Measurements from ENCODE around the gene DCDC2B.

The DCDC2B gene

DNA sequence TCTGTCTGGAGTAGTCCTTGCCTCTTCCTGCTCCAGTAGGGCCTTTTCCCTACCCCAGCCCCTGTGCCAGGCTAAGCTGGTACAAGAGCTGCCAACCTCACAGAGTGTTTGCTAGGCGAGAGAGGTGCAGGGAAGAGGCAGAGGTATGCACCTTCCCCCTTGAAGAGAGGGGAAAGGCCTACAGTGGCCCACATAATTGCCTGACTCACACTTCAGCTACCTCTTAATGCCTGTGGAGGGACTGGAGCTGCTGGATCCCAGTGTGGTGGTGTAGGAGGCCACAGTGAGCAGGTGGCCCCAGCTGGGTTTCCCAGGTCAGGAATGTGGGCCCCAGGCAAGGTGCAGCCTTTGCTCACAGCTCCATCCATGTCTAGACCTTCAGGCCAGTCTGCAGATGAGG is 11.8 kb upstream of the DCDC2B start:
- DNase-seq, result no peak

DNA sequence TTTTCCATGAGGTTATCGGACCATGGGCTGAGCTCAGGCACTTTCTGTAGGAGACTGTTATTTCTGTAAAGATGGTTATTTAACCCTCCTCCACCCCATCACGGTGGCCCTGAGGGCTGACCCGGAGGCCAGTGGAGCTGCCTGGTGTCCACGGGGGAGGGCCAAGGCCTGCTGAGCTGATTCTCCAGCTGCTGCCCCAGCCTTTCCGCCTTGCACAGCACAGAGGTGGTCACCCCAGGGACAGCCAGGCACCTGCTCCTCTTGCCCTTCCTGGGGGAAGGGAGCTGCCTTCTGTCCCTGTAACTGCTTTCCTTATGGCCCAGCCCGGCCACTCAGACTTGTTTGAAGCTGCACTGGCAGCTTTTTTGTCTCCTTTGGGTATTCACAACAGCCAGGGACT is 11.1 kb upstream of the DCDC2B start:
- no peak for DNase-seq

DNA sequence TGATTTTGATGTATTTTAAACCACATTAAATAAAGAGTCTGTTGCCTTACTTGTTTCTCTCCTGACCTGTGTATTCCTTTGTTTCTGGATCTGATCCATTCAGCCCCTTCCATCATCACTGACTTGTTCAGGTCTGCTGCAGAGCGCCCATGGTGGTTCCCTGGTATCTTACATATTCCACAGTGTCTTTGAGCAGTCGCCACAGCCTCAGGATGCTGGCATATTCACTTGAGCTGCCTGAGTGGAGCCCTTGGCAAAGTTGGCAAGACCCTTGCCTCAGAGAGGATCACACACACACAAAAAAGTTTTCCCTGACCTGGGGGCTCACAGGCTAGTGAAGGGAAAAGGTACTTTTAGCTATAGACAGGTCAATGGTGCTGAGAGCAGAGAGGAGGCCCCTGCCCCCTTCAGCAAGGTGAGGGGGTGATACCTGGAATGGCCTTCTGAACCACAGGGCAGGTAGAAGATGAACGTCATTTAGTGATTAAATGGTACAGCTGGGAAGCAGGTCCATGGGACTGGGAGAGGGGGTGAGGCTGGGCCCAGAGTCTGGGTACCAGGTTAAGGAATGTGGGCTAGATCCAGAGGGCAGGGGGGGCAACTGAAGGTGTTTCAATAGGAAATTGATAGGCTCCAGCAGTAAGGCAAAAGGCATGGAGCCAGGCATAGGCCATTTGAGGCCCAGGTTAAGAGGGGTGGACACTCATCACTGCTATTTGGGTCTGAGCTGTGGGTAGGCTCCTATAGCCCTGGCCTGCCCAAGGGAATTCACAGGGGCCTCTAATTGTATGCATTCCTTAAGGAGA is 10.4 kb upstream of the DCDC2B start:
- no peak for DNase-seq

DNA sequence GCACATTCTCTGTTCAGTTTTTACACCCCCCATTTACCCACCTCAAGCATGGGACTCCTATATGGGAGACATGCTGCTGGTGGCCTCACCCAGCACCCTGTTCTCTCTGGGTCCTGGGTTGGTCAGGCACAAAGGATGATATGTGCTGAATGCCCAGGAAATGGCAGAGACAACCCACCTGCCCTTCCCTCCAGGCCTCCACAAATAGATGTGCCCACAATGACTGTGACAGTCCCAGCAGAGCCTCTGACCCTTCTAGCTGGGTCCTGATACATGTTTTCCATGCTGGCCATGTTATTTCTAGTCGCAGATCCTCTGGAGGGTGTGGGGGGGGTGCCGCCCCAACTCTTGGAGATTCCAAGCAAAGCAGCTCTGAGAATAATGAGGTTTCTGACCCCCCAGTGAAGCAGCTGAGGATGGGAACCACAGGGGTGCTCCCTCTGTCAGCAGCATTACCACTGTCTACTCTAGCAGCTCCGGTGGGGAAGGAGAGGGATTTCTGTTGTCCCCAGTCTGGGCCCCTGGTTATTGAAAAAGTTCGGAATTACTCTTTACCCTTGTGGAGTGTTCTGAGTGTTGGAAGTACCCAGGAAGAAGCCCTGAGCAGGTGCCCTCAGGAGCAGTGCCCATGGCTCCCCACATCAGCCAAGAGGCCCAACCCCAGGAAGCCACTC is 9.7 kb upstream of the DCDC2B start:
- no peak for DNase-seq

DNA sequence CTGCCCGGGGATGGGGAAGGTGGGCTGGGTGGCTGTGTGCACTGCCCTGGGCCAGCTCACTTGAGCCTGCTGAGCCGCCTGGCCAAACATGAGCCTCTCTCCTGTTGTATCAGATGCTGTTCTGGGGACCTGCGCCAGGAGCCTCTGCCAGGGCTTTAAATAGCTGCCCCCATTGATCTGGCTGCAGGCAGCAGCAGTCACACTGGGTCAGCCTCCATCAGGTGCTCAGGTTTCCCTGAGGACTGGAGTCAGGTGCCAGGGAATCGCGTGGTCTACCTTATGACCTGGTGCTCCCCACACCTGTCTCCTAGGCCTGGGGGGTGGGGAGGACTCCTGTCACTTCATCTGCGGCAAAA is 9.2 kb upstream of the DCDC2B start:
- DNase-seq, result no peak

DNA sequence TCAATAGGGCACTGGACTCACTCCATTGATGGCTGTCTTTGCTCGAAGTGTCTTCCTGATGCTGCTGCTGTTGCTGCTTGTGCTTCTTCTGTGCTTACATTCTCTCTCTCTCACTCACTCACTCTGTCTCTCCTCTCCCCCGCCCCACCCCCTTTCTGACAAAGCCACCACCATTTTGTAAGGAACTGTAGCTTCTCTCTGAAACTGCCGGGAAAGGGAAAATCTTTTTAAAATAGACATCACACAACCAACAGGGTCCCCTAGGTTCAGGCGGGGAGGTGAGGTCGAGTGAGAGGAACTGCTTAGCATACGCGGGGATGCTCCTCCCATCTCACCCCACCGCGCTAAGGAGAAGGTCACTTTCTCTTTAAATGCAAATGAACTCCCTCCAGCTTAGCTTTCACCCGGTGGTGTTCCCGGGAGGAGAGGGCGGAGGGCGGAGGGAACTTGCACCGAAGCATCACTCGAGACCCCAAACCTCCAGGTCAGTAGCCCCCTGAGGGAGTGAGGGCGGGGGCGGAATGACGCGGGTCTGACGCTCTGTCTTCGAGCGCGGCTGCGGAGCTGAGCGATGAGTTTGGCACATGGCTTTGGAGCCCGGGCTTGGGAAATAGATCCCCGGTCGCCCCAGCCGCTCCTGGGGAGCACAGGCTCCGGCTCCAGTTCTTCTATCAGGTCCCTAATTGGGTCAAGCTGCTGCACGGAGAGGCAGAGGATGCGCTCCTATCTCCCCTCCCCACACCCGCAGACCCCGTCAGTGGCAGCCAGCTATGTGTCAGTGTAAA is 8.5 kb upstream of the DCDC2B start, which contains the start of gene CCDC28B:
Gene CCDC28B, plus strand, starts transcription at position 370 of the 785 bp plus-strand sequence. CDS start 1,341 bp downstream, outside the sequence.
- DNase-seq, result peak; percentile 57

DNA sequence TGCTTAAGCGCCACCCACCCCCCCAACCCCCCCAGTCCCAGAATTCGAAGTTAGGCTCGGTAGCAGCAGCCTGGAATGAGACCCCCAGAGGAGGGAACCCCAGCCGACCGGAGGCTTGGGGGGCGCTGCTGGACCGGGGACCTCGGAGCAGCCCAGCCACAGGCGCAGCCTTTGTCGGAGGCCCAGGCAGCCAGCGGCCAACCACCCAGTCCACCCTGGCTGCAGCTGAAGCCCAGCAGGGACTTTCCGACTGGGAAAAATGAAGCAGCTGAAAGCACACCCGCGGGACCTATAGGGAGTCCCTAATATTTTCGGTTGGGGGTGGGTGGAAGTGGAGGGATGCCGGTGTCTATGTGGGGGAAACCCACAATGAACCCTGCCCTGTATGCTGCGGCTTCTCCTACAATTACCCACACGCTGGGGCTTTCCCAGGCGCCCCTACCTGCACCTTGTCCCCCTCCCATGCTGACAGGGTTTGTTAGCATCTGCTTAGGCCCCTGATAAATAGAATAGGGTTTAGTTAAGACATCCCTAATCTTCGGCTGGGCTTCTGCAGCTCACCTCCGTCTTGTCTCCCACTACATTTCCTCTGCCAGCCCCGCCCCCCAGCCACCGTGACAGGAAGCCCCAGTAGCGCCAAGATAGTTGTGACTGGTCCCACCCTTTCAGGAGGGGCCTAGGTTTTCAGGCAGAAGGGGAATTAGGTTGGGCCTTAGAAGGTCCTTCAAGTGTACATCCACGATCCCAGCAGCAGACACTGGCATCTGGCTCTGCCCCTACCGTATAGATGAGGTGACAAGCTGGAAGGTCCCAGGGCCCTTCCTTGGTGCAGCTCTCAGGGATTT is 7.7 kb upstream of the DCDC2B start:
- no peak for DNase-seq

DNA sequence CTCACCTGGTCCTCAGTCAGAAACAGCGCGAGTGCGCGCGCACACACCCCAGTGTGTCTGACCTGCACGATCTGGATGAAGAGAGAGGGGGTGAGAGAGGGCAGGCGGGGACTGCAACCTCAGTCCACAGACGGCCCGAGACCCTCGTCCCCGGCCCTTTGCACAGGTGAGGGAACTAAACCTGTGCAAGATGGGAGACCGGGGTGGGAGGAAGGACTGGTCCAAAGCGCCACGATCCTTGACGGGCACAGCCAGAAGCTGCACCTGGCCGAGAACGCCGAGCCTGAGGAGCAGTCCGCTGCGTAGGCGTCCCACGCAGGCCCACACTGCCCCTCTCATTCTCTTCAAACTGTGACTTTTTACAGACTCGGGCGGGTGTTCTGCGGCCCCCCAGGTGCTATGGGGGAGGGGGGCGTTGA is 3.9 kb upstream of the DCDC2B start:
- no peak for DNase-seq

DNA sequence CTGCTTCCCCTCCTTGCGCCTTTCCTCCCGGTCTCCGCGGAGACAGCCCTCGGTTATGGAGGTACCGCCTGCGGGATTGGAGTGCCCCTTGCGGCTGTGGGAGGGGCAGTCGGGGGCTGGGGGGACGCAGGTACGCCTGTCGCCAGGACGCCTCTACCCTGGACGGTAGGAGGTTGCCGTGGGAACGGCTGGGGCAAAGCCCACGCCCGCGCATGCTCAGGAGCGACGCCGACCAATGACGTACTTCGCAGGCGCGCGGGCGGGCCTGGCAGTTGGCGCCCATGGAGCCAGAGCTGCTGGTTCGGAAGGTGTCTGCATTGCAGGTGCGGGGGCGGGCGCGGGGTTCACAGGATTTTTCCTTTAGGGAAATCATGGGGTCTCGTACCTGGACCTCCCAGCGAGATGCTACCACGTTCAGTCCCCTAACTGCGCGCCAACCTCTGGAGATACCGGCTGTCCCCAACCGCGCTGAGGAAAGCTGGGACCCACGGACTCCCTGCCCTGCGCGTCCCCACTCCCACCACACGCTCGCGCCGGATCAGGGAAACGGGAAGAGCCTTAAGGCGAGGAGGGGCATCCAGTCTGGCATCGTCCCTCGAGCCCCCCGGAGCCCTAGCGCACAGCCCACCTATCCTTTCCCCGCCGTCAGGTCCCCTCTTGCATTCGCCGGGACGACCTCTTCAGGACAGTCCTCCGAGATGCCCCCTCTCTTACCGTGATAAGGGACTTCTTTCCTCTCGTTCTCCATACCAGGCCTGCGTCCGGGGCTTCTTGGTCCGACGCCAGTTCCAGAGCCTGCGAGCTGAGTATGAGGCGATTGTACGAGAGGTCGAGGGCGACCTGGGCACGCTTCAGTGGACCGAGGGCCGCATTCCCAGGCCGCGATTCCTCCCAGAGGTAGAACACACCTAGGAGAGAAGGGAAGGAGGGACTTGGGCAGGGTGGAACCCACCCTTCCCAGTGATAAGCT is 3.2 kb upstream of the DCDC2B start, which contains the start of gene IQCC:
Gene IQCC, plus strand, starts transcription at position 271 of the 970 bp plus-strand sequence. Its CDS starts 11 bp downstream, at position 282.
- DNase-seq, result peak; percentile 93

DNA sequence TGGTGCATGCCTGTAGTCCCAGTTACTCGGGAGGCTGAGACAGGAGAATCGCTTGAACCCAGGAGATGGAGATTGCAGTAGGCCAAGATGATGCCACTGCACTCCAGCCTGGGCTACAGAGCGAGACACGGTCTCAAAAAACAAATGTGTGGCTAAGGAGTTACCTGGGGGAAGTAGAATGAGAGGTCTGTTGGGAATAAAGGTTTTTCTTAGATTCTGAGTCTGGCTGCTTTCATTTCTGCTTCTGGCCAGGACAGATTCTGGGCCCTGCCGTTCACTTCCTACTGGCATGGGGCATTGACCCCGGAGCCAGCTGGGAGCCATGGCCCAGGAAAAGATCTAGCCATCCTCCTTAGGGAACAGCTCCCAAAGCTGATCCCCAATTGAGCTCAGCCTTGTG is 420 bp upstream of the DCDC2B start:
- DNase-seq, result no peak

DNA sequence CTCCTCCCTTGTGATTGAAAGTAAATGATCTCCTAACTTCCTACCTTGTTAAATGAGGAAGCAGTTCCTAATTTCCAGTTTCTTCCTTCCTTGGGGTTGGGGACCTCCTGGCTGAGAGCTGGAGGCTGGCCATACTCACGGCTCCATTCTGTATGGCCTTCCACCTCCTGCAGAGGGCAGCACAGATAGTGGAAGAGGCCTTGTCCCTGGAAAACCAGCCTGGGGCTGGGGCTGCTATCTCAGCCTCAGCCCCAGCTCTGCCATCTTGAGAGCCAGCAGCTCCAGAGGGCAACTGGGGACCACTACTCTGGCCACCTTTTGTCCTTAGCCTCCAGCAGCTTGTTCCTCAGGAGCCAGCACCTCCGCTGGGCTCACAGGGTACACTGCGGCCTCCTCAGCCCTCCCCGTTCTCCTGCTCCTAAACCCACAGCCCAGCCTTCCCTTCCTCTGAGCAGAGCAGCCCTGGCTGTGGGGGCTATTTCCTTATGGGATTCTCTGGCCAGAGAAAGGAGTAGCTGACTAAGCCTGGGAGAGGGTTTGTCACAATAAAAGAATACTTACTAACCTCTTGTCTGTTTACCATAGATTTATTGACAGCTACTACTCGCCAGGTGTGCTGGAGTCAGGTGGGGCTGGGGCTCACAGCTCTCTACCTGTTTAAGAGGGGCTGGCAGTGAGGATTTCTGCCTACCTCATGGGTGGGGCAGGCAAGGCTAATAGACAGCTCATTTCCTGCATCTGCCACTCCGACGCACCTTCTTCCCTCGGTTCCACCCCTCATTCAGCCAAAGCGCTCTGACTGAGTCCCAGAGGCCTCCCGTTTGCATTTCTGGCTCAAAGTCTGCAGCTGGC is 7.0 kb downstream of the DCDC2B start:
- peak; percentile 34 for DNase-seq

DNA sequence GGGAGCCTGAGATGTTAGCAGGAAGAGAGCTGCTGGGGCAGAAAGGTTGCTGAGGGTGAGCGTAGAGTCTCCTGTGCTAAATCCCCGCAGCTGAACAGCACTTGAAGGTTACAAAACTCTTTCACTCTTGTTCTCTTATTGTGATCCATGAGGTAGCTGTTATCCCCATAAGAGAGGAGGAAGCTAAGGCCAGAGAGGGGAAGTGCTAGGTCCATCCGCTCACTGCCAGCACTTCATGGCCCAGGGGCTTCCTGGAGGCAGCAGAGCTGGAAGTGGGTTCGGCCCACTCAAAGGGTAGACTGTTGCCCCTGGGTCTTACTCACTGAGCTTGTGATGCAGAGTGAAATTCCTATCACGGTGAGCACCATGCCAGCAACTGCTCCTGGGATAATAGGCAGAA is 7.7 kb downstream of the DCDC2B start:
- DNase-seq, result no peak

DNA sequence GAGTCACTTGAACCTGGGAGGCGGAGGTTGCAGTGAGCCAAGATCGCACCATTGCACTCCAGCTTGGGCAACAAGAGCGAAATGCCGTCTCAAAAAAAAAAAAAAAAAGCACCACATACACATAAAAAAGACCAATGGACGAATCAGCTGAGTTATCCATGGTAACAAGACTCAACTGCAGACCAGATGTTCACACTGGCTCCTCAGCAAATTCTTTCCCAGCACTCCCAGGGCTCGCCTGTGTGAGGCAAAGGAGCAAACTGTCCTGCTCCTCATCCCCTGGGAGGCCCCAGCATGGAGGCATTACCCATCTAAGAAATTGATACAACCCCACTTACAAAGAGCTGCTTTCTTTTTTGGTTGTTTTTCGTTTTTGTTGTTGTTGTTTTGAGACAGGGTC is 10.1 kb downstream of the DCDC2B start:
- DNase-seq, result no peak

DNA sequence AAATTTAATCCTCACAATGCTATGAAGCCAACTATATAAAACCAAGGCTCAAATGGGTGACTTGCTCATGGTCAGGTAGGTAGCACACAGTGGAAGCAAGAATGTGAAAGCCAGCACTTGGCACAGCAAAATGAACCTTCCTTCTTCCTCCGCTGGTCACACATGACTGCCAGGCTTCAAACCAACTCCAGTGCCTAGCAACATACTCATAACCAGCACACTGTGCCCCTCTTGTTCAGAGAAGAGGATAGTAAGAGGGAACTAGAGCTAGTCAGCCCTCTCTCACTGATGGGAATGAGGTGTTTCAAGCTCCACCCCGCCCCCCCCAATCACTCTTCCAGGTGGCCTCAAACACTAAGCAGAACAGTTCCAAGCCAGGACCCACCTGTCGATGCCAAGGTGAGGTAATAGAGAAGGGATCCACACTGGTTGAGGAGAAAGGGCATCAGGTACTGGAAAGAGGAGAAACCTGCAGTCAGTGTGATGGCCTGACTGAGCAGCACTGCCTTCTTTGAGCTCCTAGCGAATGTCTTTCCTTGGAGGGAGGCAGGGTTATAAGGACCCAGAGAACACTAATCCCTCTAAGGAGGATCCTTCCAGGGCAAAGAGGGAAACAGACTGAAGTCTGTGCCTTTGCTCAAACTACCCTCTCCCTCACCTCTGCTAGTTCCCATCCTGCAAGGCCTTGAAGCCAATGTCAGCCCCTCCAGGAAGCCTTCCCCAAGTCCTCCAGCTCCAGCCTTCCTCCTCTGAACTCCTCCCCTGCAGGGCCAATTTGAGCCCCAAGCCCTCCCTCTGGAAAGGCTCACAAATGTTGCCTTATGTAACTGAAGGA is 12.1 kb downstream of the DCDC2B start:
- no peak for DNase-seq

DNA sequence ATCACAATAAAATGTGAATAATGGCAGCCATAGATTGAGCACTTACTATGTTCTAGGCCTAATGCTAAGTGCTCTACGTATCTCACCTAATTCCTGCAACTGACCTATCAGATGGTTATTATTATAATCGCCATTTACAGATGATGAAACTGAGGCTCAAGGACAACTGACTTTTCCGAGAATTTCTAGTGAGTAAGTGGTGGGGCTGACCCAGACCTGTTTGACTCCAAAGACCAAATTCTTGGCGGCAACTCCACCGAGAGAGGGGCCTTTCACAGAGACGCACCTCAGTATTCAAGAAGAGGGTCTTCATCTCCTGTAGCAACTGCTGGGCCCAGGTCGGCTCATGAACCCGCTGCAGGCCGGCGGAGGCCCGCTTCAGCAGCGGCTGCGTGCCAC is 12.7 kb downstream of the DCDC2B start:
- DNase-seq, result no peak

DNA sequence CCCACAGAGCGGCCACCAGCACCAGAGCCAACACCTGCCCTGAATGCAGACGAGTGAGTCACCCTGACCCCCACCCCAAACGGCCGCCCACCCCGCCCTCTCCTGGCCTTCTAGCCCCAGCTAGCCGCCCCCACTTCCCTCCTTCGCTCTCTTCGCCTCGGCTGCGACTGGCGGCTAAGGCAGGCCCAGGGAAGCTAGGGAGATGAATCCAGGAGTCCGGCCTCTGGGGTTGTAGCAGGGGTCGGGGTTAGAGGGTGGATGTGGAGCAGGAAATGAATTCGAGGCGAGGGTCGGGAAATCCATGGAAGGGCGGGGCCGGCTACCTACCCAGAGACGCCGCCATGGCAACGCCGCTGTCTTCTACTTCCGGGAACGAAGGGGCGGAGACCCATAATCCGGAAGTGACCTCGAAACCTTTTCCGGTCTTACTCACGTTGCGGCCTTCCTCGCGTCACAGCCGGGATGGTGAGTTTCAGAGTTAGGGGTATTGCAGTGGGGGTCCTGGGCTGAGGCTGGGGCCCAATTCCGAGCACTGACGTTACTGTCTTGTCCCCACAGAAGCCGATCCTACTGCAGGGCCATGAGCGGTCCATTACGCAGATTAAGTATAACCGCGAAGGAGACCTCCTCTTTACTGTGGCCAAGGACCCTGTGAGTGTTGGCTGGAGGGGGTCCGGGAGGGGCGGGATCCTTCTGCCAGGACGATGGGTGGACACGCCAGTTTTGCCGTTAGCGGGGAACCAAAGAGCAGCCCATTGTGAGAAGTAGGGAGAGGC is 13.3 kb downstream of the DCDC2B start, which contains the start of the genes EIF3I and TMEM234:
Gene EIF3I, plus strand, starts transcription at position 428 of the 776 bp plus-strand sequence. Its CDS starts 35 bp downstream, at position 463.
Gene TMEM234, minus strand, starts transcription at position 374 of the 776 bp plus-strand sequence. Its CDS starts 31 bp downstream, at position 343.
- DNase-seq, result peak; percentile 89

DNA sequence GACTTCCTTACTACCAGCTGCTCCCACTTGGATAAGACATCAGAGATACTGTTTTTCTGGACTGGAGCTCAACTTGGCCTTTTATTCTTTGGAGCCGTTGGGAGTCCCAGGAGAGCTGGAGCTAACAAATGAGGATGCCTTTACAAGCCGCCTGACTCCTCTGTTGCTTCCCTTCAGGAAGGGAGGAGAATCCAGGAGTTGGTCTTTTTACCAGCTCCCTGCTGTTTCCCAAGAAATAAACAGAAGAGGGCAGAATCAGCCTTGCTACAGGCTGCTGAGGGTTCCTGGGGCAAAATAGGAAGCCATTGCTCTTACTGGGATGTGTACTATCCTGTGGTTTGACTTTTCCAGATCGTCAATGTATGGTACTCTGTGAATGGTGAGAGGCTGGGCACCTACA is 14.8 kb downstream of the DCDC2B start:
- DNase-seq, result no peak

DNA sequence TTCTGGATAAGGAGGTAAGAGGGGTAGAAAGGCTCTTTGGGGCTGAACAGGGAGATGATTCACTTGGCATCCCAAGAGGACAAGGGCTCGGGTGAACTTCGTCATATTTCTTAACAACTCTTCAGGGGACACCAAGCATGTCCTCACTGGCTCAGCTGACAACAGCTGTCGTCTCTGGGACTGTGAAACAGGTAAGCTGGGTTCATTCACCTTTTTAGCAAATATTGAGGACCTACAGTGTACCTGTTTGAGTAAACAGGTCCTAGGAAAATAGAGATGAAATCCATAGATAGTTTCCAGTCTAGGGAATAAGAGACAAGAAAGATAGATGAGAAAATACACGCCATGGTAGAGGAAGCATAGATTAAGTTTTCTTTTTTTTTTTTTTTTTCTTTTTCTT is 15.4 kb downstream of the DCDC2B start:
- DNase-seq, result no peak

Measured in NCI-H2171 (cell line).